HepG2 (cell line): ENCODE results near the gene MLANA. TPM values are rescaled to one million over a fixed set of nuclear protein-coding genes. Genes with fewer than 3 reads are reported as not detected.

ENCODE experiments used
- ATAC-seq: fragments of 200-7000 bp; cut with Tn5 transposase; 3 replicates; pipeline ENCODE4 v1.9.1; 2020; ENCODE audit warnings: mild to moderate bottlenecking, moderate library complexity
- BruUV-seq: library from RNA; stranded (reverse); fragments of 400-500 nt; replicated peaks from 2 replicates; lab custom pipeline; 2021; lab: Mats Ljungman, UMichigan
- CTCF ChIA-PET: fragments of 300-600 bp; formaldehyde crosslinking; extraction: SDS; loops from one replicate; lab custom pipeline; 2021; ENCODE audit warnings: low total read pairs, inconsistent platforms, low intra/inter-chr PET ratio; lab: Yijun Ruan, JAX
- POLR2A ChIA-PET: fragments of 350-600 bp; sonication (Branson Sonifier 250); formaldehyde crosslinking; loops from one replicate; lab custom pipeline; 2020; ENCODE audit warnings: antibody characterized with exemption, inconsistent platforms; lab: Yijun Ruan, JAX
- DNase-seq: peaks from one replicate; pipeline ENCODE4 v3.0.0-alpha.2; 2015; ENCODE audit warnings: low spot score
- FAIRE-seq: peaks from 3 replicates; lab custom pipeline; 2011; peaks lifted over from hg19 to GRCh38; lab: Jason Lieb, UNC
- H2AFZ ChIP-seq: one replicate; pipeline ENCODE4 v1.6.1; 2011; ENCODE audit warnings: low read length, inconsistent platforms
- H3K27ac ChIP-seq: fragments of 300-600 bp; 3 replicates; pipeline ENCODE4 v1.8.0; 2011; ENCODE audit warnings: mixed run types, mild to moderate bottlenecking, mixed read lengths, low read length, inconsistent platforms; ENCODE audit not compliant: insufficient read depth; ENCODE audit errors: extremely low read length
- H3K27me3 ChIP-seq, 2 experiments: fragments of 200-600 bp in 1 of 2; 2 replicates in 1 of 2; 3 replicates in 1 of 2; pipeline versions ENCODE4 v1.6.0 to v1.8.0; 2011; ENCODE audit warnings: low read length in 2 of 2, mild to moderate bottlenecking in 2 of 2, moderate library complexity in 2 of 2, inconsistent platforms in 1 of 2; ENCODE audit not compliant: insufficient read depth in 2 of 2, control insufficient read depth in 1 of 2
- H3K36me3 ChIP-seq, 2 experiments: fragments of 200-600 bp in 1 of 2; replicated peaks in 1 of 2; 2 replicates in 1 of 2; 3 replicates in 1 of 2; pipeline versions ENCODE4 v1.5.1 to v1.8.0; 2011; ENCODE audit warnings: low read length in 2 of 2, inconsistent platforms in 1 of 2; ENCODE audit not compliant: insufficient read depth in 2 of 2, control insufficient read depth in 1 of 2
- H3K4me1 ChIP-seq: 2 replicates; pipeline ENCODE4 v1.5.1; 2012; ENCODE audit warnings: low read length, inconsistent platforms; ENCODE audit not compliant: insufficient read depth
- H3K4me2 ChIP-seq: 2 replicates; pipeline ENCODE4 v1.6.0; 2011; ENCODE audit warnings: low read depth, low read length, inconsistent platforms
- H3K4me3 ChIP-seq, 3 experiments: fragments of 200-600 bp in 1 of 3; sonication (generic), shearing (Covaris generic) in 1 of 3; replicated peaks in 1 of 3; 2 replicates each; pipeline ENCODE4 v1.5.1; 2011 to 2016; ENCODE audit warnings: low read length in 3 of 3, inconsistent platforms in 2 of 3, low read depth in 2 of 3, mild to moderate bottlenecking in 2 of 3, control low read depth in 1 of 3, mixed read lengths in 1 of 3; ENCODE audit not compliant: insufficient read depth in 1 of 3
- H3K79me2 ChIP-seq: one replicate; pipeline ENCODE4 v1.6.1; 2011; ENCODE audit warnings: low read length, inconsistent platforms; ENCODE audit not compliant: insufficient read depth
- H3K9ac ChIP-seq: 2 replicates; pipeline ENCODE4 v1.6.0; 2011; ENCODE audit warnings: mild to moderate bottlenecking, low read depth, low read length, inconsistent platforms; ENCODE audit not compliant: insufficient read depth
- H3K9me3 ChIP-seq: 2 replicates; pipeline ENCODE4 v1.5.1; 2012; ENCODE audit warnings: mild to moderate bottlenecking, low read length
- H4K20me1 ChIP-seq: 2 replicates; pipeline ENCODE4 v1.6.0; 2011; ENCODE audit warnings: inconsistent platforms, mild to moderate bottlenecking, low read length, moderate library complexity; ENCODE audit not compliant: insufficient read depth
- FOSL2 ChIP-seq: sonication (generic); formaldehyde crosslinking; IDR thresholded peaks from 2 replicates; pipeline ENCODE4 v1.4.0; 2020; ENCODE audit warnings: missing genetic modification reagents
- FOXK1 ChIP-seq: sonication (generic); formaldehyde crosslinking; IDR thresholded peaks from 2 replicates; pipeline ENCODE4 v1.4.0; 2020; ENCODE audit warnings: low read depth, missing genetic modification reagents, borderline replicate concordance
- ZC3H4 ChIP-seq: sonication (generic); formaldehyde crosslinking; IDR thresholded peaks from 2 replicates; pipeline ENCODE4 v1.4.0; 2020; ENCODE audit warnings: missing genetic modification reagents, borderline replicate concordance
- ZNF253 ChIP-seq: sonication (generic); formaldehyde crosslinking; IDR thresholded peaks from 2 replicates; pipeline ENCODE4 v1.8.0; 2022; ENCODE audit warnings: mild to moderate bottlenecking, missing genetic modification reagents, borderline replicate concordance
- ZNF326 ChIP-seq: sonication (generic); formaldehyde crosslinking; IDR thresholded peaks from 2 replicates; pipeline ENCODE4 v1.4.0; 2020; ENCODE audit warnings: missing genetic modification reagents, borderline replicate concordance
- ZNF589 ChIP-seq: sonication (generic); formaldehyde crosslinking; conservative IDR thresholded peaks from 2 replicates; pipeline ENCODE4 v1.8.0; 2022; ENCODE audit warnings: mild to moderate bottlenecking, moderate library complexity, missing genetic modification reagents
- WGBS: methylation state at CpG from one replicate; pipeline ENCODE4 v1.1.6; 2017; ENCODE audit warnings: low lambda C conversion rate; 5-methylcytosine and 5-hydroxymethylcytosine counted together
- in situ Hi-C: cut with HindIII; loops from 2 replicates; pipeline ENCODE4 v1.10.0; 2017; ENCODE audit warnings: low pct_unique_long_range_greater_than_20kb; ENCODE audit not compliant: extremely low pct_ligation_motif_present
- intact Hi-C: fragments of 100-400 bp; cut with micrococcal nuclease; formaldehyde crosslinking; loops from one replicate; pipeline ENCODE4 v1.10.0; 2022; ENCODE audit not compliant: unreplicated experiment
- polyA plus RNA-seq, 8 experiments: library from polyadenylated mRNA; depleted of rRNA in 3 of 8; stranded (reverse) in 7 of 8; unstranded in 1 of 8; fragments of >200 nt; fragmentation: Illumina TruSeq in 4 of 8; extraction: Trizol in 4 of 8; gene quantifications; 2 replicates each; pipeline versions ENCODE4 v1.2.1 to v1.2.3, GENCODE V29; 2011 to 2016; ENCODE audit warnings: low read depth in 4 of 8, missing spikeins in 1 of 8, mixed read lengths in 1 of 8; ENCODE audit not compliant: insufficient read depth in 1 of 8
- total RNA-seq, 5 experiments: library from RNA; depleted of rRNA; stranded (reverse); fragments of >200 nt; fragmentation: Illumina TruSeq; extraction: Trizol; gene quantifications; 2 replicates each; pipeline ENCODE4 v1.2.3, GENCODE V29; 2016; ENCODE audit warnings: low read depth in 1 of 5
- TF ChIP-seq, protein P1 (sequence below): sonication (generic); formaldehyde crosslinking; IDR thresholded peaks from 2 replicates; pipeline ENCODE4 v1.4.0; 2020; ENCODE audit warnings: missing genetic modification reagents, mild to moderate bottlenecking, borderline replicate concordance
- TF ChIP-seq, protein P2 (sequence below): sonication (generic); formaldehyde crosslinking; IDR thresholded peaks from 2 replicates; pipeline ENCODE4 v1.4.0; 2020; ENCODE audit warnings: missing genetic modification reagents, borderline replicate concordance
- TF ChIP-seq, protein P3 (sequence below): sonication (generic); formaldehyde crosslinking; IDR thresholded peaks from 2 replicates; pipeline ENCODE4 v1.5.0; 2020; ENCODE audit warnings: mild to moderate bottlenecking, missing genetic modification reagents

Gene MLANA
- total and polyA plus RNA-seq, 2 of the 13 experiments (the other 11 are each of a cell fraction or from before 2014, with no cell fraction given), result 0.11 to 0.18 TPM

DNA sequence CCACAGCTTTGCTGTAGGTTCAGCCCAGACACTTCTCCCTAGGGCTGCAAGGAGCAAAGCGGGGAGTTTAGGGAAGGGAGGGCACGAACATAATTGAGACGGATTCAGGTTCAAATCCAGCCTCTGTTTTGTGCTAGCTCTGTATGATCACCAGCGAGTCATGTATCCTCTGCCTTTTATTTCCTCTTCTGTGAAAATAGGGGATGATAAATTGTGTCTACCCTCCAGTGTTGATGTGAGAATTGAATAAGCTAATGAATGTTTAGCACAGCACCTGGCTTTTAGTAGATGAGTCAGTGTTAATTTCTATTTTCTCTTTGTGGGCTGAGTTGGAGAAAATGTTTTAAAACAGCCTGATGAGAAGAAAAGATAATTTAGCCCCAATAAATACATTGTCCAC lies 6.2 kb downstream of the MLANA start:
- ATAC-seq (no peak), FAIRE-seq (no peak), DNase-seq (no peak)
- no peak overlapping the region for H2AFZ ChIP-seq
- no peaks in the 10 kb centered on the region for H3K9me3 ChIP-seq
- no peak overlapping the region for H3K4me3 ChIP-seq
- ChIA-PET CTCF (no interaction called here), POLR2A (no interaction called here)
- in situ Hi-C loops, result no loop called here
- peaks cover 91% of the 10 kb centered on the region for H3K4me1 ChIP-seq
- 92% methylated on average over 4 of the region's 4 CpGs for WGBS
- TF ChIP-seq ZC3H4 (CRISPR knock-in tag) (no peak), FOSL2 (no peak), FOXK1 (no peak), ZNF589 (CRISPR knock-in tag) (no peak)
- TF ChIP-seq, protein P1, sequence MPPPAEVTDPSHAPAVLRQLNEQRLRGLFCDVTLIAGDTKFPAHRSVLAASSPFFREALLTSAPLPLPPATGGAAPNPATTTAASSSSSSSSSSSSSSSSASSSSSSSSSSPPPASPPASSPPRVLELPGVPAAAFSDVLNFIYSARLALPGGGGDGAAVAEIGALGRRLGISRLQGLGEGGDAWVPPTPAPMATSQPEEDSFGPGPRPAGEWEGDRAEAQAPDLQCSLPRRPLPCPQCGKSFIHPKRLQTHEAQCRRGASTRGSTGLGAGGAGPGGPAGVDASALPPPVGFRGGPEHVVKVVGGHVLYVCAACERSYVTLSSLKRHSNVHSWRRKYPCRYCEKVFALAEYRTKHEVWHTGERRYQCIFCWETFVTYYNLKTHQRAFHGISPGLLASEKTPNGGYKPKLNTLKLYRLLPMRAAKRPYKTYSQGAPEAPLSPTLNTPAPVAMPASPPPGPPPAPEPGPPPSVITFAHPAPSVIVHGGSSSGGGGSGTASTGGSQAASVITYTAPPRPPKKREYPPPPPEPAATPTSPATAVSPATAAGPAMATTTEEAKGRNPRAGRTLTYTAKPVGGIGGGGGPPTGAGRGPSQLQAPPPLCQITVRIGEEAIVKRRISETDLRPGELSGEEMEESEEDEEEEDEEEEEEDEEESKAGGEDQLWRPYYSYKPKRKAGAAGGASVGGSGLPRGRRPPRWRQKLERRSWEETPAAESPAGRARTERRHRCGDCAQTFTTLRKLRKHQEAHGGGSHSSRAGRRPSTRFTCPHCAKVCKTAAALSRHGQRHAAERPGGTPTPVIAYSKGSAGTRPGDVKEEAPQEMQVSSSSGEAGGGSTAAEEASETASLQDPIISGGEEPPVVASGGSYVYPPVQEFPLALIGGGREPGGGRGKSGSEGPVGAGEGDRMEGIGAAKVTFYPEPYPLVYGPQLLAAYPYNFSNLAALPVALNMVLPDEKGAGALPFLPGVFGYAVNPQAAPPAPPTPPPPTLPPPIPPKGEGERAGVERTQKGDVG (CRISPR knock-in tag), result no peak
- H3K36me3 ChIP-seq, result no peaks in the 10 kb centered on the region
- H3K9ac ChIP-seq, result no peak overlapping the region
- intact Hi-C loops, result no loop called here
- no peak overlapping the region for H3K27ac ChIP-seq
- no peaks in the 10 kb centered on the region for H4K20me1 ChIP-seq
- no peaks in the 10 kb centered on the region for H3K79me2 ChIP-seq
- BruUV-seq, result no TSS peak
- no peak overlapping the region for H3K4me2 ChIP-seq
- H3K27me3 ChIP-seq, result no peaks in the 10 kb centered on the region

DNA sequence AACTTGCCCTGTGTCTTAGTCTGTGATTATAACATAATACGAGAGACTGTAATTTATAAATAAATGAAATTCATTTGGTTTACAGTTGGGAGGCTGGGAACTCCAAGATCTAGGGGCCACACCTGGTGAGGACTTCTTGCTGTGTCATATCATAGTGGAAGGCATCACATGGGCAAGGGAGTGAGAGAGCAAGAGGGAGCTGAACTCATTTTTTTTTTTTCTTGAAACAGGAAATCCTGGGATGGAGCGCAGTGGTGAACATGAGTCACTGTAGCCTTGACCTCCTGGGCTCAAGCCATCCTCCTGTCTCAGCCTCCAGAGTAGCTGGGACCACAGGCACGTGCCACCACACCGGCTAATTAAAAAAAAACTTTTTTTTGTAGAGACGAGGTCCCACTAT lies 7.2 kb downstream of the MLANA start:
- intact Hi-C loops, result no loop called here
- Histone ChIP-seq H2AFZ (no peak overlapping the region), H3K27me3 (no peaks in the 10 kb centered on the region), H3K4me1 (peaks cover 91% of the 10 kb centered on the region), H3K27ac (no peak overlapping the region), H3K4me3 (no peak overlapping the region), H3K4me2 (no peak overlapping the region), H3K9me3 (no peaks in the 10 kb centered on the region), H3K9ac (no peak overlapping the region), H3K36me3 (no peaks in the 10 kb centered on the region), H3K79me2 (no peaks in the 10 kb centered on the region), H4K20me1 (no peaks in the 10 kb centered on the region)
- no TSS peak for BruUV-seq
- FAIRE-seq, result no peak
- 96% methylated on average over 5 of the region's 5 CpGs for WGBS
- in situ Hi-C loops, result no loop called here
- POLR2A ChIA-PET, result no interaction called here
- CTCF ChIA-PET, result no interaction called here
- no peak for DNase-seq
- TF ChIP-seq, protein P2, sequence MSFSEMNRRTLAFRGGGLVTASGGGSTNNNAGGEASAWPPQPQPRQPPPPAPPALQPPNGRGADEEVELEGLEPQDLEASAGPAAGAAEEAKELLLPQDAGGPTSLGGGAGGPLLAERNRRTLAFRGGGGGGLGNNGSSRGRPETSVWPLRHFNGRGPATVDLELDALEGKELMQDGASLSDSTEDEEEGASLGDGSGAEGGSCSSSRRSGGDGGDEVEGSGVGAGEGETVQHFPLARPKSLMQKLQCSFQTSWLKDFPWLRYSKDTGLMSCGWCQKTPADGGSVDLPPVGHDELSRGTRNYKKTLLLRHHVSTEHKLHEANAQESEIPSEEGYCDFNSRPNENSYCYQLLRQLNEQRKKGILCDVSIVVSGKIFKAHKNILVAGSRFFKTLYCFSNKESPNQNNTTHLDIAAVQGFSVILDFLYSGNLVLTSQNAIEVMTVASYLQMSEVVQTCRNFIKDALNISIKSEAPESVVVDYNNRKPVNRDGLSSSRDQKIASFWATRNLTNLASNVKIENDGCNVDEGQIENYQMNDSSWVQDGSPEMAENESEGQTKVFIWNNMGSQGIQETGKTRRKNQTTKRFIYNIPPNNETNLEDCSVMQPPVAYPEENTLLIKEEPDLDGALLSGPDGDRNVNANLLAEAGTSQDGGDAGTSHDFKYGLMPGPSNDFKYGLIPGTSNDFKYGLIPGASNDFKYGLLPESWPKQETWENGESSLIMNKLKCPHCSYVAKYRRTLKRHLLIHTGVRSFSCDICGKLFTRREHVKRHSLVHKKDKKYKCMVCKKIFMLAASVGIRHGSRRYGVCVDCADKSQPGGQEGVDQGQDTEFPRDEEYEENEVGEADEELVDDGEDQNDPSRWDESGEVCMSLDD, result no peak
- TF ChIP-seq ZNF253 (CRISPR knock-in tag), result no peak
- TF ChIP-seq, protein P3, sequence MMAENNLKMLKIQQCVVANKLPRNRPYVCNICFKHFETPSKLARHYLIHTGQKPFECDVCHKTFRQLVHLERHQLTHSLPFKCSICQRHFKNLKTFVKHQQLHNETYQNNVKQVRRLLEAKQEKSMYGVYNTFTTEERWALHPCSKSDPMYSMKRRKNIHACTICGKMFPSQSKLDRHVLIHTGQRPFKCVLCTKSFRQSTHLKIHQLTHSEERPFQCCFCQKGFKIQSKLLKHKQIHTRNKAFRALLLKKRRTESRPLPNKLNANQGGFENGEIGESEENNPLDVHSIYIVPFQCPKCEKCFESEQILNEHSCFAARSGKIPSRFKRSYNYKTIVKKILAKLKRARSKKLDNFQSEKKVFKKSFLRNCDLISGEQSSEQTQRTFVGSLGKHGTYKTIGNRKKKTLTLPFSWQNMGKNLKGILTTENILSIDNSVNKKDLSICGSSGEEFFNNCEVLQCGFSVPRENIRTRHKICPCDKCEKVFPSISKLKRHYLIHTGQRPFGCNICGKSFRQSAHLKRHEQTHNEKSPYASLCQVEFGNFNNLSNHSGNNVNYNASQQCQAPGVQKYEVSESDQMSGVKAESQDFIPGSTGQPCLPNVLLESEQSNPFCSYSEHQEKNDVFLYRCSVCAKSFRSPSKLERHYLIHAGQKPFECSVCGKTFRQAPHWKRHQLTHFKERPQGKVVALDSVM, result peak; percentile 44; the same call in 1 of the 2 replicates
- TF ChIP-seq ZNF326 (CRISPR knock-in tag), result no peak
- TF ChIP-seq FOSL2, result 0 out of 2 replicates have a peak, but pooled peaks have one; percentile 22
- no peak for TF ChIP-seq ZNF589 (CRISPR knock-in tag)
- no peak for ATAC-seq
